ENCODE results near the gene JAM3.

Gene JAM3

GRCh38 chr11:134033696-134034491, 35.0 kb upstream of the JAM3 start:
- no peak overlapping the region for H3K4me3 ChIP-seq (ENCODE audit: low read depth, low read length)
- TF ChIP-seq CTCF (IDR thresholded peaks at IDR 0.05; ENCODE audit: low read depth, low read length) = no peak

- no peak overlapping the region for H3K4me3 ChIP-seq (ENCODE audit: low read depth, low read length)
- no peak for TF ChIP-seq CTCF (IDR thresholded peaks at IDR 0.05; ENCODE audit: low read depth, low read length)
Measured at GRCh38 chr11:134034496-134035381, 34.1 kb upstream of the JAM3 start.

- no peak for TF ChIP-seq CTCF (IDR thresholded peaks at IDR 0.05; ENCODE audit: low read depth, low read length)
- peak overlapping the region; percentile 65 for H3K4me3 ChIP-seq (ENCODE audit: low read depth, low read length)
Measured at GRCh38 chr11:134036492-134037045, 32.3 kb upstream of the JAM3 start.

GRCh38 chr11:134037046-134037908, 31.6 kb upstream of the JAM3 start:
- no peak for TF ChIP-seq CTCF (IDR thresholded peaks at IDR 0.05; ENCODE audit: low read depth, low read length)
- peak overlapping the region; percentile 65 for H3K4me3 ChIP-seq (ENCODE audit: low read depth, low read length)

- H3K4me3 ChIP-seq (ENCODE audit: low read depth, low read length) = no peak overlapping the region
- no peak for TF ChIP-seq CTCF (IDR thresholded peaks at IDR 0.05; ENCODE audit: low read depth, low read length)
Measured at GRCh38 chr11:134038897-134039470, 29.9 kb upstream of the JAM3 start.

- no peak overlapping the region for H3K4me3 ChIP-seq (ENCODE audit: low read depth, low read length)
- no peak for TF ChIP-seq CTCF (IDR thresholded peaks at IDR 0.05; ENCODE audit: low read depth, low read length)
Measured at GRCh38 chr11:134039726-134040385, 29.0 kb upstream of the JAM3 start.

Data from WI38 (cell line).